GM12891 (cell line): ENCODE results near the gene CGB2.
"Not testable (repeated sequence)": the region's sequence is repeated elsewhere in the genome, so short reads cannot be mapped to it uniquely, and the experiment has no call there.

ENCODE experiments used
- PAX5 ChIP-seq: IDR thresholded peaks from 2 replicates; pipeline ENCODE4 v1.6.1; 2011; ENCODE audit warnings: low read length, moderate library complexity, mild to moderate bottlenecking; ENCODE audit not compliant: insufficient read depth, severe bottlenecking
- POLR2AphosphoS5 ChIP-seq: IDR thresholded peaks from 2 replicates; pipeline ENCODE4 v1.6.1; 2011; ENCODE audit warnings: low read depth, low read length, control low read depth

DNA sequence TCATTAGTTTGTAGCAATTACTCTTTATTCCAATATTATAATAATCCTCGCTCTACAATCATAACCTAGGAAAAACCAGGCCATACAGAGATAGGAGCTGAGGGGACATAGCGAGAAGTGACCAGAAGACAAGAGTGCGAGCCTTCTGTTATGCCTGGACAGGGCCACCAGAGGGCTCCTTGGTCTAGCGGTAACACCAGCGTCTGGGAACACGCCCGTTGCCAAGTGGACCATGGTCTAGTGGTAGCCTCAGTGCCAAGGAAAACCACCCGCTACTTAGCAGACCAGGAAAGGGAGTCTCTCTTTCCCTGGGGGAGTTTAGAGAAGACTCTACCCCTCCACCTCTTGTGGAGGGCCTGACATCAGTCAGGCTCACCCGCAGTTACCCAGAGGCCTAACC lies 43.2 kb downstream of the CGB2 start:
- not testable (repeated sequence) for TF ChIP-seq POLR2AphosphoS5, PAX5
